ENCODE results near the gene LYPD6.
"Not testable (repeated sequence)": the region's sequence is repeated elsewhere in the genome, so short reads cannot be mapped to it uniquely, and the experiment has no call there.

The LYPD6 gene

GRCh38 chr2:149330127-149331022 is at the start of gene LYPD6:
Gene LYPD6 (plus strand): TSS chr2:149330587. CDS start chr2:149437709, 107,122 bp downstream.
- DNase-seq = no peak

DNA sequence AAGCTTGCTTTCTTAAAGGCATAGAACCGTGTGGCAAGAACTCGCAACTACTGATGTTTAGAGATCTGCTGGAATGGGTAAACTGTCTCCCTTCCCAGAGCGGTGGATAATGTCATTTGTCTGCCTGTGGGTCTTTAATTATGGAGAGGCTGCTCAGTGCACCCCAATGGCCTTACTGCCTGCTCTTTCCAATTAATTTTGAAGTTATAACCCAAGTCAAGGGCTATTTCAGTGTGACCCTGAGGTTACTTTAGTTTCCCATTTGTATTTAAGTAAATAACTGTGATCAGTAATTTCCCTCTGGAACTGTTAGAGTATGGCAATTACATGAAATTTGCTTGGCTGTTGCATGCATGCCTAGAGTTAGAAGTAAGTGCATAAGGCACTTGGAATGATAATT is 48.9 kb upstream of the LYPD6 start:
- no peak for DNase-seq

DNA sequence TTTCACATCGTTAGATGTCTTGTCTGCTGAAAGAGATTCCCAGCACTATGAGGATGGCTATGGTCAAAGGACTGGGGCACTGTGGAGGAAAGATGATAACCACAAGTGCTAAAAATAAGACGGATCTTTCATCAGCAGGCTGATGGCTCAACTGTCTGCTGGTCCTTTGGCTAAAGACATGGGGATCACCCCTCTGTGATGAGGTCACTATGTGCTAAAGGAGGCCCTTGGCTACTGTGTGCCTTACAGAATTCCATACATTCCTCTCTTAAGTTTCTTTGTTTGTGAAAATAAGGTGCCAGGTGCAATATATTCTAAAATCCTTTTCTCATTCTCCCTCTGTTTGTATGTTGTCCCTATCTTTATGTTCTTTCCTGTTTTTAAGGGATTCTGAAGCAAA is 39.7 kb upstream of the LYPD6 start:
- DNase-seq = no peak

- DNase-seq = no peak
Measured at GRCh38 chr2:149291881-149292280, 38.5 kb upstream of the LYPD6 start.

DNA sequence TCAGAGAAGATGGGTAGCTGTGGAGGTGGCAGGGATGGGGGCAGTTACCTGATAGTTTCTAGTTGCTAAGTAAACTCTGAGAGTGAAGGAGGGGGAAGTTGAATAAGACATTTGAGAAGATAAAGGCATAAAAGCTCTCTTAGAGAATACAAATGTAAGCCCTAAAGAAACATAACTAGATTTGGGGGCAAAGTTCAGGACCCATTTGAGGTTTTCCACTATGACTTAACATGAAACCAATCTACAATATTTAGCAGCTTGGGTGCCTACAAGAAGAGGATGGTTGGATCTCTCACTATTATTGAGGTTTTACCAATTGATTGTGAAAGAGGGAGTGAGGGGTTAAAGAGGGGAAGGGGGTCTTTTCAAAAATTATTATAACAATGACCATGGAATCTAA is 34.4 kb upstream of the LYPD6 start:
- no peak for DNase-seq

GRCh38 chr2:149307014-149307413 is 23.4 kb upstream of the LYPD6 start:
- no peak for DNase-seq

DNA sequence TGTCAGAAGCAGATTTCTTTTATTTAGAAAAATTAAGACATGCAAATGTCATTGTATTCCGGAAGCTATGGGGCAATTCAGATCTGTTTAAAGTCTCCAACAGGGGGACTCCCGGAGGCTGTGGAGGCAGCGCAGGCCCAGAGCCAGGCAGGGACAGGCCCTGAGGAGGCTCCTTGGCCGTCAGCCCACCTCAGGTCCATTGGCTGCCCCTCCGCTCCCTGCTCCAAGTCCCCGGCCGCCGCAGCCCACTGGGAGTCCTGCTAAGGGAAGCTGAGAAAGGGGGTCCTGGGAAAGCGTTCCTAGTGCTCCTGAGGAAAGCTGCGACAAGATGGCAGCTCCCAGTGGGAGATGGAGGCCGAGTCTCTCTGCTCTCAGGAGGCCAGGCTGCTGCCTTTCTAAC is 20.0 kb upstream of the LYPD6 start:
- no peak for DNase-seq

GRCh38 chr2:149312039-149312438 is 18.3 kb upstream of the LYPD6 start:
- no peak for DNase-seq

DNA sequence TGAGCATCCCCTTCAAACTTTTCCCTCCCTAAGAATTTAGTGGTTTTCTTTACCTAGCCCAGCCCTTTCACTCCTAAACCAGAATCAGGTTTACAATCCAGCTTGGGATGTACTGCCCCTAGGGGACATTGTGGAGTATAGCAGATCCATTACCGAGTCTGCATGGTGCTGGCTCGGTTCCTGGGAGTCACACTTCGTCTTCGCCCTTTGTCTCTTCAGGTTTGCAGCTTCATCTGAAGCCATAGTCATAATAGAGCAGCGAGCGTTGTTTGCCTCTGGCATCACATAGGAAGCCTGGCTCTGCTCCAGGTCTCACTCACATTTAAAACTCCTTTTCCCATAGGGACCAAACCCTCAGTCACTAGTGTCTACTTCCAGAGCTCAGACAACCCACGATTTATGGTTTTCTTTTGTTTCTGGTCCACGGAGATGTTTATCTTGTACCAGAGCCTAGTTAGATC is 16.8 kb upstream of the LYPD6 start:
- DNase-seq = no peak

GRCh38 chr2:149314687-149315086 is 15.7 kb upstream of the LYPD6 start:
- DNase-seq = no peak

DNA sequence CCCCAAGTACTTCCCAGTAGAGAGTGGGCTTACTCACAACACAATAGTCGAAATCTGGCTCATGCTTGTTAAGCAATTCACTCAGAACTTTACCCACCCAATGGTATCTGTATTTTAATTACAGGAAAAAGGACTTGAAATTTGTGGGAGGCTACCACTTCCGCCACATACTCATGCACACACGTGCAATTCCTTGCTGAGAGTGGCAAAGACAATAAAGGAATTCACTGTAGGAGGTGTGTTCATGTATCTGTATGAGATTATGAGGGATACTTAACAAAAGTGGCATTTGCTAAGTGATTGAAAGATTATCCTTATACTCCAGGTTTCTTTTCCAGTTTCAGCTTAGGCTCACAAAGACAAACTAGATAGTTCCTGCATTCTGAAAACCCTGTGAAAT is 14.9 kb upstream of the LYPD6 start:
- no peak for DNase-seq

DNA sequence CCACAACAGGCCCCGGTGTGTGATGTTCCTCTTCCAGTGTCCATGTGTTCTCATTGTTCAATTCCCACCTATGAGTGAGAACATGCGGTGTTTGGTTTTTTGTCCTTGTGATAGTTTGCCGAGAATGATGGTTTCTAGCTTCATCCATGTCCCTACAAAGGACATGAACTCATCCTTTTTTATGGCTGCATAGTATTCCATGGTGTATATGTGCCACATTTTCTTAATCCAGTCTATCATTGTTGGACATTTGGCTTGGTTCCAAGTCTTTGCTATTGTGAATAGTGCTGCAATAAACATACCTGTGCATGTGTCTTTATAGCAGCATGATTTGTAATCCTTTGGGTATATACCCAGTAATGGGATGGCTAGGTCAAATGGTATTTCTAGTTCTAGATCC is 11.8 kb upstream of the LYPD6 start:
- not testable (repeated sequence) for DNase-seq

DNA sequence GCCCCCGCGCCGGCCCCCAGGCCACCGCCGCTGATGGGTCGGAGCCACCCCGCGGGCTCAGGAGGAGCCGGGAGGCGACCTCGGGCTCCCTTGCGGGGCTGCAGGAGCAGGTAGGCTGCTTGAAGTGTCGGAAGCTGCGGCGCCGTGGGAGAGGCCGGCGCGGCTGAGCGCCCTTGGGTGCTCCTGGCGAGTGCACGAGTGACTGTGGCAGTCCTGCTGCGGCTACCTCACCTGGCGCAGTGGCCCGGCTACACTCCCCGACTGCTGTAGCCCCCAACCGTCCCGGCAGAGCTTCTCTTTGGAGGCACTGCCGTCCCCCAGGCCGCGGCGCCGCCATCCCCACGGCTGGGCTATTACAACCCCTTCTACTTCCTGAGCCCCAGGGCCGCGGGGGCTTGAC is 10.0 kb upstream of the LYPD6 start:
- no peak for DNase-seq

DNA sequence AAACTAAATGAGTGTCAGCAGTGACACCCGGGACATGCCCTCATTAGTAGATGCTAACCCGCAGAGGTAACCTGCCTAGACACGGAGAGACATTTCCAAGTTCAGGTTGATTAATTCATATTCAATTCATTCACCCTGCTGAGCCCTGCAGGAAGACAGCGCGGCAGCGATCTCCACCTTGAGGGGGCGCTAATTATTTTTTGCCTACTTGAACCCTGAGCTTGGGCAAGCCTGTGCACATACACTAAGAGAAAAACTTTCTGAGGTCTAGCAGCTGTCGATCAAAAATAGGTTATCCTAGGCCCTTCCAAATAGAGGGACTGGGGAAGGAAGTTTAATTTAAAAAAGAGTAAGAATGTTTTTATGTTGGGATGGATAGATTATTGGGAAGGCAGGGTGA is 1.3 kb upstream of the LYPD6 start:
- no peak for DNase-seq

DNA sequence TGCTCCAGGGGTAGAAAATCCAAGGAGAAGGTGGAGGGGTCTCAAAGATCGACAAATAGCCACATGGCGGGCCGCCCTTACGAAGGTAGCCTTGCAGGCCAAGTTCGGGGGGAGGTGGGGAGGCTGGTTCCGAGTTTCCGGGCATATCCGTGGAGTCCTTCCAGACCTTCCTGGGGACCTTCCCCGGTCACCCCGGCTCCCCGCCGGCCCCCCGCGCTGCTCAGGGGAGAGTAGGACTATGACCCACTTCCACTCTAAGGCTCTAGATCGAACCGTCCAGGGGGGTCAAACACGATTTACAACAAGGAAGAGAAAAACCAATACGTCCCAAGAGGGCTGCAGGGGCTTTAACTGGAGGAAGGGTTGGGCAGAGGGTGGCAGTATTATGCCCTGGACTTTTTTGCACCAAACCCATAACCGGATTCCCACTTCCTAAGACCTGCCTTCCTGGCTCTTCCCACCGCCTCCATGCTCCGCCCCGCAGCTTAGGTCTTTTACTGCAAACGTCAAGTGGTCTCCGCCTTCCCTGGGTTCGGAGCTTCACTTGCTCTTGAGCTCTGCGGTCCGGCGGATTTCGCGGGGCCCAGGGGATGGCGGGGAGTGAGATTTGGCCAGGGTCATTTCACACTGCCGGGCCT is 779 bp upstream of the LYPD6 start:
- DNase-seq = no peak

- no peak for DNase-seq
Measured at GRCh38 chr2:149331023-149331400, 625 bp downstream of the LYPD6 start.

GRCh38 chr2:149332364-149332763 is 2.0 kb downstream of the LYPD6 start:
- DNase-seq = no peak

GRCh38 chr2:149333636-149334035 is 3.2 kb downstream of the LYPD6 start:
- DNase-seq = no peak

DNA sequence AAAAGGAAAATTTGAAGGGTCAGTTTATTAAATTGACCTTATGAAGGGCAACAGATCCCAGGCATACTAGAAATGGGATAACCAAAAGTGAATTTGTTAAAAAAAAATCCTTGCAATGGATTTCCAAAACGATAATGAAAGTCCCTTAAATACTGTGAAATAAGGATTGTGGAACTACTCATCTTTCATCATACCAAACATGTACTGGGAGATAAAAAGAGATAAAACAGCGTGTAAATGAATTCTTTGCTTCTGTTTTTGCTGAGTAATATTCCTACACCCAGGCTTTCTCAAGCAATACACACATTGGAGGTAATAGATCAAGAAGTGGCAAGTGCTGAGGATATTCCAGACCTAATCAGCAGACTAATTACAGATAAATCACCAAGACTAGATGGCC is 3.8 kb downstream of the LYPD6 start:
- DNase-seq = no peak

- DNase-seq = no peak
Measured at GRCh38 chr2:149339324-149339723, 8.9 kb downstream of the LYPD6 start.

GRCh38 chr2:149342509-149342908 is 12.1 kb downstream of the LYPD6 start:
- DNase-seq = no peak

DNA sequence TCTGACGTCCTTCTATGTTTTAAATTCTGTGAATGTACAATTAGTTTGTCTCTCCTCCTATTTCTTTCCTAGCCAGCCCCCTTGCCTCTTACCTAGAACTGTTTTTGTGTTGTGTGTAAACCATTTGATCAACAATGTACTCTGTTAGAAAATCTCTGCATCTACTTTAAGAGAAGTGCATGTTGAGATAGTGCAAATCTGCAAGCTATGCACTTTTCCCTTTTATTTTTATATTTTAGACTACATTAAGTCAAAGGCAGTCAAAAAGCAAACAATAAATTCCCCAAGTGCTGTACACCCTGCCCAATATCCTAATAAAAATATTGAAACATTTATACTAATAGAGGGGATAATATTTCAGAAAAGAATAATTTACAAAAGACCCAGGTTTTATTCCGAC is 13.7 kb downstream of the LYPD6 start:
- no peak for DNase-seq

DNA sequence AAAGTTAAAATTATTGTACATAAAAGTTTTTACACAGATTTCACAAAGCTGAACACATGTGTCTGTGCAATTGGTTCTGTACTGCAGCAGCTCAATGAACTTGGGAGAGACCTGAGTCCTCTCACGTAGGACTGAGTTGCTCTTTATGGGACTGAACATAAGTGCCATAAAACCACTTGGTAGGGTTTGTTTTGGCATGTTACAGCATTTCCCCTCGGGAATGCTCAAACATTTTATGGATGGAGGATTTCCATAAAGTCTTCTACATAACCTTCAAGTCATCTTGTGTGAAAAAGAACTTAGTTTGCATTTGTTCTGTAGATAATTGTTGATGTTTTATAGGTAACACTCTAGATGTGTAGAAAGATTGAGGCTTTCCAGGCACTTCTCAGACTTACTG is 15.9 kb downstream of the LYPD6 start:
- no peak for DNase-seq

GRCh38 chr2:149348291-149348690 is 17.9 kb downstream of the LYPD6 start:
- DNase-seq = no peak

DNA sequence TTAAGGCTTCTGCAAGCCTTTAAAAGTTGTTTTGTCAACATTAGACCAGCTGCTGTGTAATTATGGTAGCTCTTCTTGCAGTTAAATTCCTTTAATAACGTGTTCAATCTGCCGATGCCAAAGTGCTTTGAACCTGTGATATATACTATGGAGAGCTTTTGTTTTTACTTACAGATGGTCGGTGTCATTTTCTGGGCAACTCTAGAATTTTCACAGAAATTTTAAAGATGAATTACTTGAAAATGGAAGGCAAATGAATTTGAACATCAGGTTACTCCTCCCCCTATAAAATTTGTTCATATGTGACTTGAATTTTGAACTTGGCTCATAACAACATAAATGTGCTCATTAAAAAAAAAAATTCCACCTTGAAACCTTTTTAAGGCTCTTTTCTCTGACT is 23.0 kb downstream of the LYPD6 start:
- DNase-seq = no peak
